Measurements from ENCODE around the gene BLOC1S1. TPM values are rescaled to one million over a fixed set of nuclear protein-coding genes. Genes with fewer than 3 reads are reported as not detected.

Gene BLOC1S1
- total RNA-seq, 2 experiments from 2014 or later: 107 to 115 TPM

- ChIA-PET CTCF (interaction anchor here (0.6 to 2.8 kb wide), 18 partner anchors 9 to 539 kb away, joined by 3 to 48 read pairs (median 4); partner anchors contain the start of genes BLOC1S1, DNAJC14, RDH5 and ZC3H10), POLR2A (interaction anchor here (0.9 to 2.0 kb wide), 3 partner anchors 8 to 313 kb away, joined by 3 to 9 read pairs (median 3); no protein-coding TSS in a partner anchor)
- Mint-ChIP-seq H3K9me3 (ENCODE audit: low read depth) (no peaks in the 10 kb centered on the region), H3K27ac (peak overlapping the region; percentile 95), H3K4me3 (peak overlapping the region; percentile 93), H3K27me3 (no peaks in the 10 kb centered on the region), H3K4me1 (peaks cover 30% of the 10 kb centered on the region), H3K36me3 (ENCODE audit: low read depth) (peaks cover 5% of the 10 kb centered on the region)
- ATAC-seq (peak; percentile 34), DNase-seq (peak; percentile 51)
- intact Hi-C loops (cut with DNase I, micrococcal nuclease): loop anchor here (1.0 to 2.0 kb wide), 5 partner anchors 8 to 375 kb away; partner anchors contain the start of genes BLOC1S1 (in 2 of the 2), PA2G4 (in 1 of the 2), PYM1 (in 1 of the 2) and RPS26 (in 1 of the 2)
Observed at GRCh38 chr12:55729819-55730818, 14.3 kb downstream of the BLOC1S1 start.

GRCh38 chr12:55732288-55732687 is 16.4 kb downstream of the BLOC1S1 start:
- POLR2A ChIA-PET: no interaction called here
- H3K36me3 Mint-ChIP-seq (ENCODE audit: low read depth): no peaks in the 10 kb centered on the region

GRCh38 chr12:55733021-55733555 is 17.2 kb downstream of the BLOC1S1 start:
- H3K27me3 Mint-ChIP-seq: no peaks in the 10 kb centered on the region
- ATAC-seq: no peak
- H3K4me1 Mint-ChIP-seq: peaks cover 25% of the 10 kb centered on the region
- ChIA-PET POLR2A (interaction anchor here (0.6 kb wide), 1 partner anchor 11 kb away, joined by 3 read pairs; no protein-coding TSS in a partner anchor), CTCF (interaction anchor here (1.2 to 1.7 kb wide), 2 partner anchors 8 to 64 kb away, joined by 3 to 10 read pairs; no protein-coding TSS in a partner anchor)
- no peak overlapping the region for H3K27ac Mint-ChIP-seq
- intact Hi-C loops (cut with DNase I, micrococcal nuclease): no loop called here
- no peaks in the 10 kb centered on the region for H3K9me3 Mint-ChIP-seq (ENCODE audit: low read depth)
- no peak for DNase-seq
- H3K36me3 Mint-ChIP-seq (ENCODE audit: low read depth): no peaks in the 10 kb centered on the region
- H3K4me3 Mint-ChIP-seq: no peak overlapping the region

More at GRCh38 chr12:55732288-55732687, 16.4 kb downstream of the BLOC1S1 start:
- Mint-ChIP-seq H3K27ac (no peak overlapping the region), H3K27me3 (no peaks in the 10 kb centered on the region), H3K4me1 (peaks cover 24% of the 10 kb centered on the region), H3K4me3 (no peak overlapping the region), H3K9me3 (ENCODE audit: low read depth) (no peaks in the 10 kb centered on the region)
- CTCF ChIA-PET: no interaction called here
- DNase-seq (no peak), ATAC-seq (no peak)
- intact Hi-C loops (cut with DNase I, micrococcal nuclease): no loop called here

GRCh38 chr12:55733858-55734257 is 18.0 kb downstream of the BLOC1S1 start:
- H3K9me3 Mint-ChIP-seq (ENCODE audit: low read depth): no peaks in the 10 kb centered on the region
- no peak overlapping the region for H3K27ac Mint-ChIP-seq
- no peak for DNase-seq
- no peaks in the 10 kb centered on the region for H3K27me3 Mint-ChIP-seq
- no peak for ATAC-seq
- no peaks in the 10 kb centered on the region for H3K36me3 Mint-ChIP-seq (ENCODE audit: low read depth)
- H3K4me1 Mint-ChIP-seq: peaks cover 28% of the 10 kb centered on the region
- intact Hi-C loops (cut with DNase I, micrococcal nuclease): no loop called here
- H3K4me3 Mint-ChIP-seq: no peak overlapping the region
- POLR2A ChIA-PET: interaction anchor here (0.6 to 0.7 kb wide), 2 partner anchors 10 to 566 kb away, joined by 3 read pairs; no protein-coding TSS in a partner anchor
- CTCF ChIA-PET: interaction anchor here (1.0 to 1.7 kb wide), 4 partner anchors 9 to 63 kb away, joined by 3 to 10 read pairs (median 4); no protein-coding TSS in a partner anchor

- H3K4me3 Mint-ChIP-seq: no peak overlapping the region
- ChIA-PET CTCF (interaction anchor here (1.0 to 1.7 kb wide), 5 partner anchors 9 to 62 kb away, joined by 3 to 10 read pairs (median 3); no protein-coding TSS in a partner anchor), POLR2A (interaction anchor here (0.7 kb wide), 1 partner anchor 565 kb away, joined by 3 read pairs; no protein-coding TSS in a partner anchor)
- H3K4me1 Mint-ChIP-seq: peaks cover 26% of the 10 kb centered on the region
- DNase-seq (no peak), ATAC-seq (no peak)
- intact Hi-C loops (cut with DNase I, micrococcal nuclease): no loop called here
- no peaks in the 10 kb centered on the region for H3K36me3 Mint-ChIP-seq (ENCODE audit: low read depth)
- H3K9me3 Mint-ChIP-seq (ENCODE audit: low read depth): no peaks in the 10 kb centered on the region
- no peak overlapping the region for H3K27ac Mint-ChIP-seq
- H3K27me3 Mint-ChIP-seq: no peaks in the 10 kb centered on the region
Observed at GRCh38 chr12:55734595-55734994, 18.7 kb downstream of the BLOC1S1 start.

GRCh38 chr12:55736076-55736475 is 20.2 kb downstream of the BLOC1S1 start:
- ATAC-seq (no peak), DNase-seq (no peak)
- POLR2A ChIA-PET: no interaction called here
- H3K9me3 Mint-ChIP-seq (ENCODE audit: low read depth): no peaks in the 10 kb centered on the region
- peaks cover 18% of the 10 kb centered on the region for H3K4me1 Mint-ChIP-seq
- no peak overlapping the region for H3K4me3 Mint-ChIP-seq
- CTCF ChIA-PET: interaction anchor here (0.6 to 5.1 kb wide), 11 partner anchors 11 to 222 kb away, joined by 3 to 67 read pairs (median 4); partner anchors contain the start of genes BLOC1S1, ITGA7 and RDH5
- intact Hi-C loops (cut with DNase I, micrococcal nuclease): loop anchor here in 1 of 2 experiments (2.0 to 5.0 kb wide), 2 partner anchors 75 to 306 kb away; partner anchors contain the start of gene RPS26
- H3K27me3 Mint-ChIP-seq: no peaks in the 10 kb centered on the region
- H3K27ac Mint-ChIP-seq: no peak overlapping the region
- no peaks in the 10 kb centered on the region for H3K36me3 Mint-ChIP-seq (ENCODE audit: low read depth)

GRCh38 chr12:55736780-55737580 is 21.1 kb downstream of the BLOC1S1 start:
- ChIA-PET POLR2A (interaction anchor here (0.6 to 1.0 kb wide), 2 partner anchors 10 to 12 kb away, joined by 3 to 4 read pairs; no protein-coding TSS in a partner anchor), CTCF (interaction anchor here (0.6 to 5.1 kb wide), 26 partner anchors 11 to 366 kb away, joined by 3 to 69 read pairs (median 6); partner anchors contain the start of genes BLOC1S1, ITGA7, PA2G4 and RDH5)
- H3K4me1 Mint-ChIP-seq: peaks cover 18% of the 10 kb centered on the region
- intact Hi-C loops (cut with DNase I, micrococcal nuclease): loop anchor here (1.0 to 5.0 kb wide), 5 partner anchors 13 to 548 kb away; partner anchors contain the start of gene RPS26 (in 1 of the 2)
- DNase-seq (peak; percentile 83), ATAC-seq (peak; percentile 61)
- no peak overlapping the region for H3K4me3 Mint-ChIP-seq
- no peaks in the 10 kb centered on the region for H3K27me3 Mint-ChIP-seq
- H3K9me3 Mint-ChIP-seq (ENCODE audit: low read depth): no peaks in the 10 kb centered on the region
- peak overlapping the region; percentile 66 for H3K27ac Mint-ChIP-seq
- no peaks in the 10 kb centered on the region for H3K36me3 Mint-ChIP-seq (ENCODE audit: low read depth)

GRCh38 chr12:55737581-55738122 is 21.8 kb downstream of the BLOC1S1 start:
- H3K4me1 Mint-ChIP-seq: peaks cover 21% of the 10 kb centered on the region
- no peaks in the 10 kb centered on the region for H3K36me3 Mint-ChIP-seq (ENCODE audit: low read depth)
- H3K9me3 Mint-ChIP-seq (ENCODE audit: low read depth): no peaks in the 10 kb centered on the region
- ATAC-seq (peak; percentile 24), DNase-seq (no peak)
- peak overlapping the region; percentile 68 for H3K4me3 Mint-ChIP-seq
- H3K27me3 Mint-ChIP-seq: no peaks in the 10 kb centered on the region
- H3K27ac Mint-ChIP-seq: peak overlapping the region; percentile 76
- ChIA-PET POLR2A (interaction anchor here (0.6 to 1.5 kb wide), 4 partner anchors 8 to 236 kb away, joined by 3 to 13 read pairs (median 6); partner anchors contain the start of genes CD63 and RAB5B), CTCF (interaction anchor here (0.8 to 5.1 kb wide), 51 partner anchors 8 to 485 kb away, joined by 3 to 69 read pairs (median 7); partner anchors contain the start of genes BLOC1S1, CD63, DGKA and DNAJC14)
- intact Hi-C loops (cut with DNase I, micrococcal nuclease): loop anchor here (1.0 to 5.0 kb wide), 21 partner anchors 8 to 548 kb away; partner anchors contain the start of genes RPS26 (in 2 of the 2), SARNP (in 2 of the 2), BLOC1S1 (in 1 of the 2) and CD63 (in 1 of the 2)

- Mint-ChIP-seq H3K4me1 (peaks cover 23% of the 10 kb centered on the region), H3K9me3 (ENCODE audit: low read depth) (no peaks in the 10 kb centered on the region), H3K27me3 (no peaks in the 10 kb centered on the region), H3K27ac (peak overlapping the region; percentile 76), H3K4me3 (peak overlapping the region; percentile 68), H3K36me3 (ENCODE audit: low read depth) (no peaks in the 10 kb centered on the region)
- peak; percentile 82 for ATAC-seq
- ChIA-PET POLR2A (interaction anchor here (0.6 to 1.5 kb wide), 9 partner anchors 9 to 380 kb away, joined by 3 to 13 read pairs (median 4); partner anchors contain the start of genes CD63, ORMDL2, PA2G4 and RAB5B), CTCF (interaction anchor here (0.6 to 5.1 kb wide), 76 partner anchors 9 to 1237 kb away, joined by 3 to 69 read pairs (median 5); partner anchors contain the start of genes BLOC1S1, CD63, DGKA and DNAJC14)
- intact Hi-C loops (cut with DNase I, micrococcal nuclease): loop anchor here (1.0 to 5.0 kb wide), 17 partner anchors 9 to 486 kb away; partner anchors contain the start of genes RPS26 (in 2 of the 2), SARNP (in 2 of the 2), BLOC1S1 (in 1 of the 2) and CD63 (in 1 of the 2)
- DNase-seq: peak; percentile 88
Observed at GRCh38 chr12:55738123-55739024, 22.5 kb downstream of the BLOC1S1 start.
